ENCODE data around the gene C3orf20.

- TF ChIP-seq CTCF (IDR thresholded peaks at IDR 0.05) = no peak
- TF ChIP-seq POLR2A (IDR thresholded peaks at IDR 0.05) = no peak
Measured at GRCh38 chr3:14703791-14704190, 28.9 kb downstream of the C3orf20 start.
